ENCODE measurements around the gene HHIPL1.

GRCh38 chr14:99655521-99655920 lies 10.6 kb downstream of the HHIPL1 start:
- TF ChIP-seq POLR2AphosphoS5 (IDR thresholded peaks at IDR 0.05; ENCODE audit: borderline replicate concordance, low read depth, low read length), result no peak
- no peak for TF ChIP-seq EZH2 (IDR thresholded peaks at IDR 0.05)
- TF ChIP-seq FOXP2 (optimal IDR thresholded peaks at IDR 0.05; ENCODE audit: control extremely low read depth, extremely low read length, insufficient read depth), result no peak
